Astrocyte (in vitro differentiated cells and primary cell): ENCODE measurements around the gene S100A12. TPM values are rescaled to one million over a fixed set of nuclear protein-coding genes. Genes with fewer than 3 reads are reported as not detected.

Experiments
- DNase-seq: peaks from one replicate; pipeline ENCODE4 v3.0.0-alpha.2; 2010; ENCODE audit warnings: low read depth
- FAIRE-seq: peaks from 2 replicates; lab custom pipeline; 2011; peaks lifted over from hg19 to GRCh38; lab: Jason Lieb, UNC
- H2AFZ ChIP-seq: 2 replicates; pipeline ENCODE4 v1.6.0; 2012; ENCODE audit warnings: low read depth, low read length, inconsistent platforms
- H3K27ac ChIP-seq: 2 replicates; pipeline ENCODE4 v1.5.1; 2011; ENCODE audit warnings: low read depth, low read length, inconsistent platforms
- H3K27me3 ChIP-seq: 2 replicates; pipeline ENCODE4 v1.6.0; 2011; ENCODE audit warnings: low read length, inconsistent platforms; ENCODE audit not compliant: insufficient read depth
- H3K36me3 ChIP-seq: 2 replicates; pipeline ENCODE4 v1.5.1; 2011; ENCODE audit warnings: low read length, inconsistent platforms; ENCODE audit not compliant: insufficient read depth
- H3K4me1 ChIP-seq: 2 replicates; pipeline ENCODE4 v1.5.1; 2011; ENCODE audit warnings: low read length, inconsistent platforms; ENCODE audit not compliant: insufficient read depth
- H3K4me2 ChIP-seq: 2 replicates; pipeline ENCODE4 v1.6.0; 2012; ENCODE audit warnings: low read length, inconsistent platforms
- H3K4me3 ChIP-seq: 2 replicates; pipeline ENCODE4 v1.5.1; 2011; ENCODE audit warnings: low read depth, mild to moderate bottlenecking, low read length, inconsistent platforms; ENCODE audit not compliant: insufficient read depth
- H3K79me2 ChIP-seq: 2 replicates; pipeline ENCODE4 v1.6.0; 2012; ENCODE audit warnings: mild to moderate bottlenecking, low read length, inconsistent platforms; ENCODE audit not compliant: insufficient read depth
- H3K9ac ChIP-seq: 2 replicates; pipeline ENCODE4 v1.6.0; 2012; ENCODE audit warnings: mild to moderate bottlenecking, low read length, inconsistent platforms
- H3K9me3 ChIP-seq: 2 replicates; pipeline ENCODE4 v1.5.1; 2012; ENCODE audit warnings: low read depth, mild to moderate bottlenecking, low read length, inconsistent platforms; ENCODE audit not compliant: insufficient read depth
- H4K20me1 ChIP-seq: 2 replicates; pipeline ENCODE4 v1.6.0; 2012; ENCODE audit warnings: low read length, inconsistent platforms; ENCODE audit not compliant: insufficient read depth
- H3K27ac Mint-ChIP-seq: one replicate; pipeline ENCODE4 v1.8.0; 2021; ENCODE audit warnings: mild to moderate bottlenecking, mixed read lengths; ENCODE audit not compliant: unreplicated experiment
- H3K27me3 Mint-ChIP-seq: one replicate; pipeline ENCODE4 v1.8.0; 2021; ENCODE audit warnings: low read depth, mixed read lengths; ENCODE audit not compliant: unreplicated experiment
- H3K36me3 Mint-ChIP-seq: one replicate; pipeline ENCODE4 v1.8.0; 2021; ENCODE audit warnings: low read depth, mixed read lengths; ENCODE audit not compliant: unreplicated experiment
- H3K4me1 Mint-ChIP-seq: one replicate; pipeline ENCODE4 v1.8.0; 2021; ENCODE audit warnings: low read depth, mixed read lengths; ENCODE audit not compliant: unreplicated experiment
- H3K4me3 Mint-ChIP-seq: one replicate; pipeline ENCODE4 v1.8.0; 2021; ENCODE audit warnings: mild to moderate bottlenecking, moderate library complexity, mixed read lengths; ENCODE audit not compliant: unreplicated experiment
- H3K9me3 Mint-ChIP-seq: one replicate; pipeline ENCODE4 v1.8.0; 2021; ENCODE audit warnings: mild to moderate bottlenecking, mixed read lengths; ENCODE audit not compliant: unreplicated experiment
- CTCF ChIP-seq: IDR thresholded peaks from 2 replicates; pipeline ENCODE4 v1.5.1; 2011; ENCODE audit warnings: low read depth, mild to moderate bottlenecking, inconsistent platforms, low read length, moderate library complexity; ENCODE audit not compliant: insufficient read depth
- EZH2 ChIP-seq: IDR thresholded peaks from 2 replicates; pipeline ENCODE4 v1.6.1; 2012; ENCODE audit warnings: mild to moderate bottlenecking, low read length, inconsistent platforms; ENCODE audit not compliant: insufficient read depth
- total RNA-seq: library from RNA; stranded (reverse); gene quantifications from 2 replicates; pipeline ENCODE4 v1.2.1, GENCODE V29; 2021

S100A12 gene
- total RNA-seq, 1 donor from 2014 or later, result not detected

- Mint-ChIP-seq H3K27me3 (peaks cover 62% of the 10 kb centered on the region), H3K36me3 (no peaks in the 10 kb centered on the region), H3K4me1 (no peaks in the 10 kb centered on the region), H3K9me3 (no peaks in the 10 kb centered on the region), H3K4me3 (no peak overlapping the region), H3K27ac (no peak overlapping the region)
- FAIRE-seq (no peak), DNase-seq (no peak)
- TF ChIP-seq CTCF, result no peak
- TF ChIP-seq EZH2, result no peak
- Histone ChIP-seq H4K20me1 (no peaks in the 10 kb centered on the region), H3K9me3 (no peaks in the 10 kb centered on the region), H3K4me2 (no peak overlapping the region), H3K79me2 (no peaks in the 10 kb centered on the region), H3K9ac (no peak overlapping the region), H3K27ac (no peak overlapping the region), H3K4me3 (no peak overlapping the region), H2AFZ (no peak overlapping the region), H3K36me3 (no peaks in the 10 kb centered on the region), H3K27me3 (no peaks in the 10 kb centered on the region), H3K4me1 (no peaks in the 10 kb centered on the region)
These were observed 21.0 kb upstream of the S100A12 start for GRCh38 chr1:153396461-153396860.

- H4K20me1 ChIP-seq, result no peaks in the 10 kb centered on the region
- no peaks in the 10 kb centered on the region for H3K9me3 ChIP-seq
- Mint-ChIP-seq H3K36me3 (no peaks in the 10 kb centered on the region), H3K4me1 (no peaks in the 10 kb centered on the region), H3K27me3 (peaks cover 68% of the 10 kb centered on the region), H3K9me3 (no peaks in the 10 kb centered on the region), H3K4me3 (no peak overlapping the region), H3K27ac (no peak overlapping the region)
- TF ChIP-seq CTCF, result no peak
- TF ChIP-seq EZH2, result no peak
- H3K4me2 ChIP-seq, result no peak overlapping the region
- DNase-seq, result no peak
- no peak overlapping the region for H3K4me3 ChIP-seq
- H3K9ac ChIP-seq, result no peak overlapping the region
- no peak overlapping the region for H2AFZ ChIP-seq
- no peaks in the 10 kb centered on the region for H3K4me1 ChIP-seq
- FAIRE-seq, result no peak
- H3K27ac ChIP-seq, result no peak overlapping the region
- no peaks in the 10 kb centered on the region for H3K36me3 ChIP-seq
- H3K79me2 ChIP-seq, result no peaks in the 10 kb centered on the region
- no peaks in the 10 kb centered on the region for H3K27me3 ChIP-seq
These were observed 20.4 kb upstream of the S100A12 start for GRCh38 chr1:153395776-153396175.

DNA sequence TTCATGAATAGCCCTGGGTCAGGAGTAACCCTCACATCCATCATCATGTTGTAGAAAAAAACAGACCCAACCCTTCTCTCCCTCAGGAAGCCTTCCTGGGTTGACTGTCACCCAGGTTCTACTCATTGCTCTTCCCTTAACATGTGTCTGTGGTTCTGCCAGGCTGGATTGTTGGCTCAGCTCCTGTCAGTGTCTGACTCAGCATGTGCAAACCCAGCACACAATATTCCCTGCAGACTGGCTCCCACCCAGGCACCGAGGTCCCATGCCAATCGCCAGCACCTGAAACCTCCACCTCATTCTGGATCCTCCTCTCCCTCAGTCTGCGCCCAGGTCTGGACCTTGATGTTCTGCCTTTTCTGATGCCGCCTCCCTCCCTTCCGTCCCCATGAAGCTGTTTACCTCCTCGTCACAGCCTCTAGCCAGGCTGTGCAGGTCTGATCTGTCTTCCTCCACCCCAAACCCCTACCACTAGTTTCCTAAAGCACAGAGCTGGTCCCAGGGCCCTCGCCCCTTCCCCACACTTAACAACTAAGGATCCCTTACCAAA, 19.8 kb upstream of the S100A12 start:
- H3K27ac Mint-ChIP-seq, result no peak overlapping the region
- no peak overlapping the region for H3K4me3 Mint-ChIP-seq
- no peak for FAIRE-seq

More for the DNA sequence above, 19.8 kb upstream of the S100A12 start:
- H3K79me2 ChIP-seq, result no peaks in the 10 kb centered on the region
- H3K4me2 ChIP-seq, result no peak overlapping the region
- H3K9me3 ChIP-seq, result no peaks in the 10 kb centered on the region
- no peak overlapping the region for H3K9ac ChIP-seq
- DNase-seq, result no peak
- H3K4me3 ChIP-seq, result no peak overlapping the region
- H3K4me1 ChIP-seq, result no peaks in the 10 kb centered on the region
- TF ChIP-seq CTCF, result no peak
- no peak for TF ChIP-seq EZH2
- no peaks in the 10 kb centered on the region for H3K27me3 ChIP-seq
- no peaks in the 10 kb centered on the region for H3K36me3 ChIP-seq
- H3K9me3 Mint-ChIP-seq, result no peaks in the 10 kb centered on the region
- peaks cover 69% of the 10 kb centered on the region for H3K27me3 Mint-ChIP-seq
- no peaks in the 10 kb centered on the region for H3K4me1 Mint-ChIP-seq
- no peak overlapping the region for H3K27ac ChIP-seq
- no peaks in the 10 kb centered on the region for H3K36me3 Mint-ChIP-seq
- no peak overlapping the region for H2AFZ ChIP-seq
- H4K20me1 ChIP-seq, result no peaks in the 10 kb centered on the region
